Right ventricle myocardium inferior (tissue), 1 donor: ENCODE results near the gene AXIN1. TPM values are rescaled to one million over a fixed set of nuclear protein-coding genes. Genes with fewer than 3 reads are reported as not detected.

Experiments used
- ATAC-seq: fragments of 200-7000 bp; cut with Tn5 transposase; one replicate; pipeline ENCODE4 v1.9.1; 2020; ENCODE audit warnings: mild to moderate bottlenecking, moderate library complexity
- DNase-seq: peaks from one replicate; pipeline ENCODE4 v3.0.0; 2021; ENCODE audit errors: missing footprints
- intact Hi-C: fragments of 100-400 bp; cut with DNase I; formaldehyde crosslinking; loops from one replicate; pipeline ENCODE4 v1.11.0; 2022
- total RNA-seq: library from RNA; stranded (reverse); fragmentation: NEBNext Ultra II Directional; extraction: Animal tissue kit (Norgen Biotek cat#: 25700); gene quantifications from one replicate; pipeline ENCODE4 v1.2.1, GENCODE V29; 2021
- donor health status: DM: no; HTN: yes; CAD: no; lungs with severe emphysema.

The AXIN1 gene
- total RNA-seq, 1 donor from 2014 or later = 12.8 TPM

DNA sequence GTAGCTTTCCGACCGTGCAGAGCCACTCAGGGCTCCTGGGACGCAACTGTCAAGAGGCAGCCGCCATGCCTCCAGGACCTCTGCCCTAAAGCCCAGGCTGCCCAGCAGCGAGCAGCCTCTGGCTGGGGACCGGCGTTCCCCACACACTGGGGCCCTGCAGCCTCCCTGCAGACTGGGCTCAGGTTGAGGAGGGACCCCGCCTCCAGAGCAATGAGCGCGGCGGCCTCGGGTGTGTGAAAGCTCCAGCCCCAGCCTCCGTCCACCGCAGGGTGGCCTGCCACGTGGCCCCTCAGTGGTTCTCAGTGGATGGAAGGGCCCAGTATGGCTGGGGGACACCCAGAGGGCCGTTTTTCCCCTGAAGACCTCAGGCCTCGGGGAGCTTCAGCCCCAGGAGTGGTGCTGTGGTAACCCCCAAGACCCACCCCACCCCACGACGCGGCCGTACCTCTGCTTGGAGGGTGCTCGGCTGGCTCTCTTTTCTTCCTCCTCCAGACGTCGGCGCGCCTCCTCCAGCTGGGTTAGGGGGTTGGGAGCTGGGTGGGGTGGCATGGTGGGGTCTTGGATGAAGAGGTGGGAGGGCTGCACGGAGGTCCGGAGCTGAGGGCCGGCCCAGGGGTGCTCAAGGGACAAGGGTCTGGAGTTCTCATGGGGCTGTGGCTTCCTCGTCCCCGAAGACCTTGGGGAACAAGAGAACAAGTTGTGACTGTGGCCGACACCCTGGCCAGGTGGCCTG is 59.3 kb downstream of the AXIN1 start:
- ATAC-seq (no peak), DNase-seq (no peak)
- intact Hi-C loops = no loop called here

DNA sequence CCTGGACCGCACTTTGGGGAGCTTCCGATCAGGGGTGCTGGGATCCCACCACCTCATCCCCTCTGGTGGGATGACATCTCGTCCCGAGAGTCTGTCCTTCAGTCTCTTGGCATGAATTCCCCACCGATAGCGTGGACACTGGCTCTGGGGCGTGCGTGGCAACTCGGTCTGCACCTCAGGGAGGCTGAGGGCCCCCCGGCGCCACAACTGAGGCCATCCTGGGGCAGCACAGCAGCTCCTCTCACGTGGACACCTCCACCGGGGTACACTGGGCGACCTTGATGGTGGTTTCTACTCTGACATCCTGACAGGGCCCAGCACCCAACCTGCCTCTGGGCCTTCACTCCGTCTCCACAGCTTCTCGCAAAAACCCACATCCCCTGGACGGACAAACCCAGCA is 61.0 kb downstream of the AXIN1 start:
- DNase-seq (no peak), ATAC-seq (no peak)
- intact Hi-C loops = no loop called here

DNA sequence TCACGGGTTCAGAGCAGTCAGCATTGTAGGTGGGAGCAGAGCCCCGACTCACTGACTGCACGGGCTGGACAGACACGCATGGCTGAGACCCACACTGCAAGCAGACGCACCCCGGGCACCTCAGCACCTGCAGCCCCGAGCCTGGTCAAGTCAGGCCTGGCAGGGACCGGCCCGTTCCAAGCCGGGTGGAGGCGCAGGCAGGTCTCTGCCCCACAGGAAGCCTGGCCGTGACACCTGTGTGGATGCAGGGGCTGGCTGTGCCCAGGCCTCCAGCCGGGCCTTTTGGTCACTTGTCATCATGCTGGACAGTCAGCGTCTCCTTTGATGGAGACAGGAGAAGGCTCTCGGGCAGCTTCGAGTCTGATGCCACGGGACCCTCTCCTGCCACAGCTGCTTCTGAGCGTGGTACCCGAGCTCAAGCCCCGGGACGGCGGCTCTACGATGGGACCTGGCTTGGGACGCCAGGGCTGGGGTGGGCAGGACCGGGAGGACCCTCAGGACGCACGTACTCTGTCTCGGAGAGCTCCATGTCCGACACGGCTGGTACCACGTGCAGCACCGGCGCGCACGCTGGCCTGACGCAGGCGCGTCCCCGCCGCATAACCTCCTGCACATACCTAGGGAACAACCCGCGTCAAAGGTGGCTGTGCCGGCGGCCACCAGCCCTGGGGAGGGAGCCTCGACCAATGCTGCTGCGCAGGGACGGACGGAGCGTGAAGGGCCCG is 61.7 kb downstream of the AXIN1 start:
- DNase-seq = no peak
- ATAC-seq = no peak
- intact Hi-C loops = no loop called here

DNA sequence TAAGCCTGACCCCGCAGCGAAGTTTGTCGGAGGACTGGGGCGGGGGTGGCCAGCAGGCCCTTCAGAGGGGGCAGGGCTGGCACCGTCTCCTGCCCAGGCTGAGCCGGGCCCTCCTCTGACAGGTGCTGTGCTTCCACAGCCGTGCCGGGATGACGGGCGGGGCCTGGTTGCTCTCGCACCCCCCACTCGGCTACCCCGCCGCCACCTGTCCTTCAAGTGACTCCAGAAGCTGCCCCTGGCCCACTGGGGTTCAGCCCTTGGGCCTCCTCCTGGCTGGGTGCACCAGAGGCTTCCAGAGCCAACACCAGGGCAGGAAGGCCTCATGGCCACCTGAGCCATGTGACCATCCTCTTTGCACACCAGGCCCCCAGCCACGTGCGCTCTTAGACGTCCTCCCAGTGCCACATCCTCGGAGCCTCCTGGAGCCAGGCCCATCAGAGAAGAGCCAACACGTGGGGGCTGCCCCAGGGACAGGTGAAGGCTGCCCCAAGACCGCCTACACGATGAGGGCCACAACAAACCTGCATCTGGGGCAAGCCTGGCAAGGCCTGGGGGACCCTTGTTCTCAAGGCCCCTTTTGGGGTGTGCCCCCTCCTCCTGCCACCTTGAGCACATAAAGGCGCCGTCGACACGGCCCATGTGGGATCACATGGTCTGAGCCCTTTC is 62.4 kb downstream of the AXIN1 start:
- intact Hi-C loops = no loop called here
- ATAC-seq (no peak), DNase-seq (no peak)

DNA sequence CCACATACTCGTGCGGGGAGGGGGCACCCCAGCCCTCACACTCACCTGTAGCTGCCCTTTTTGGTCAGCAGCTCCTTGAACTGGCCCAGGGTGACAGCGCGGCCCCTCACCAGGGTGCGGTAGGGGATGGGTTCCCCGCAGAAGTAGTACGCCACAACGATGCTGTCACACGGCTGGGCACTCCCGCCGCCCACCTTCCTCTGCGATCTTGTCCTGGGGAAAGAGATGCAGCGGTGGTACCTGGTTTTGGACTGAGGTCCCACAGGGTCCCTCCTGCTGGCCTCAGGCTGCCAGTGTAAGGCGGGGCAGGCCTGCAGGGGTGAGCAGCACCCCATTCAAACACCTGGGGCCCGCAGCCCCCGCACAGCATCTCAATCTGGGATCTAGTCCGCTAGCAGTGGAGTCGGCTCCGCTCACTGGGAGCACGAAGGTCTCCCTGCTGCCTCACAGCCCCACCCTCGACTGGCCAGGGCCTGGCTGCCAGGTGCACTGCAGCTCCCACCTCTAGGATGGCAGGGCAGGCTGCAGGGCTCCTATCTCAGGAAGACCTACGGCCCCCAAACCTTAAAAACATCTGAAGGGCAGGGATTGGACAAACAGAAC is 63.0 kb downstream of the AXIN1 start:
- intact Hi-C loops = no loop called here
- DNase-seq = no peak
- ATAC-seq = no peak

DNA sequence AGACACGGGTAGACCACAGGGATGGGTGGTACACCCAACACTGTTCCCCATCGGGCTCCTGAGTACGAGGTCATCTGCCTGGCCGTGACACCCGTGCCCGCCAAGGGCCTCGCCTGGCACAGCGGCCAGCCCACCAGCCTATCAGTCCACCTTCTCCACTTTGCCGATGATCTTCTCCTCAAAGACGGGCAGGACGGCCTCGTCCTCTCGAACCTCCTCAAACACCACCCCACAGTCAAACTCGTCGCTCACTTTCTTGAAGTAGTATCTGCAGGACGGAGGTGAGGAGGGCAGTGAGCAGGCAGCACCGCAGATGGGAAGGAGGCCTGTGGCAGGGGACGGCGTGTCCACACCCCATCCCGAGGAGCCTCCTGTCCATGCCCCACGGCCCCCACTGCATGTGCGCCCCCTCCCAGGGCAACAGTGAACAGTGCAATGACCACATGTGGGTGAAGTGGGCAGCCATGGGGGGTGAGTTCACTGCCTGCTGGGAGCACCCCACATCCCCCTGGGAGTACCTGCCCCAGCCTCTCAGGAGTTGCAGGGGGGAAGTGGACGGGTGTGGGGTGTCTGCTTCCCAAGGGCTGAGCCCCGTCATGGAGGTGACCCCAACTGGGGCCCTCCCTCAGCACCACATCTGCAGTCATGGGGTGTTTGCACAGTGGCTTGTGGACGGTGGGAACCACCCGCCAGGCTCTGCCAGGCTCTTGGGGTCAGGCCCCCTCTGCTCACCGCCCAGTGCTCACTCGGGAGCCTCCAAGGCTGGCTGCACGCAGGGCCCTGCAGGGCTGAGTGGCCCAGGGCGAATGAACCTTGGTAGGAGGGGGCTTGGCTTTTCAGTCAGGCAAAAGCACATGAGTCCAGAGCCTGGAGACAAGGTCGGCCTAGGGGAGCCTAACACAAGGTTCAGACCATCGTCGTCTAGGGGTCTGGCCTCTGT is 64.3 kb downstream of the AXIN1 start:
- intact Hi-C loops = no loop called here
- no peak for DNase-seq
- ATAC-seq = no peak

DNA sequence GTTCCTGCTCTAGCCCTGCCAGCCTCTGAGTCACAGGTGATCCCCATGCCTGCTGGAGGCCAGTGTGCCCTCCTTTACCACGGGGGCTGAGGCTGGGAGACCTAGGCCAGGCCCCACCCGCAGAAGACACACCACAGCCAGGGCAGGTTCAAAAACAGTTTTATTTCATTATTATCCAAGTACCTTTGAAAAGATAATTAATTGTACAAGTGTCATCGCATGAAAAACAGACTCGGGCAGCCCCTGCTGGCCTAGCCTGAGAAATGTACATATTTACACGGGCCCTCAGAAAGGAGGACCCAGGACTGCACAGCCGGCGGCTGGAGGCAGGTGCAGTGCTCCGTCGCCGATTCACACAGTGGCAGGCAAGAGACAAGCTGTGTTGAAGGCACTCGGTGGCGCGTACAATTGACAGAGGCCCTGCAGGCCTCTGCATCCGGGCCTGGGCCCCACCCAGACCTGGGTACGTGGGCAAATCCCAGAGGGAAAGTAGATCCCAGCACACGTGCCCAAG is 65.2 kb downstream of the AXIN1 start:
- DNase-seq = no peak
- no peak for ATAC-seq
- intact Hi-C loops = no loop called here

DNA sequence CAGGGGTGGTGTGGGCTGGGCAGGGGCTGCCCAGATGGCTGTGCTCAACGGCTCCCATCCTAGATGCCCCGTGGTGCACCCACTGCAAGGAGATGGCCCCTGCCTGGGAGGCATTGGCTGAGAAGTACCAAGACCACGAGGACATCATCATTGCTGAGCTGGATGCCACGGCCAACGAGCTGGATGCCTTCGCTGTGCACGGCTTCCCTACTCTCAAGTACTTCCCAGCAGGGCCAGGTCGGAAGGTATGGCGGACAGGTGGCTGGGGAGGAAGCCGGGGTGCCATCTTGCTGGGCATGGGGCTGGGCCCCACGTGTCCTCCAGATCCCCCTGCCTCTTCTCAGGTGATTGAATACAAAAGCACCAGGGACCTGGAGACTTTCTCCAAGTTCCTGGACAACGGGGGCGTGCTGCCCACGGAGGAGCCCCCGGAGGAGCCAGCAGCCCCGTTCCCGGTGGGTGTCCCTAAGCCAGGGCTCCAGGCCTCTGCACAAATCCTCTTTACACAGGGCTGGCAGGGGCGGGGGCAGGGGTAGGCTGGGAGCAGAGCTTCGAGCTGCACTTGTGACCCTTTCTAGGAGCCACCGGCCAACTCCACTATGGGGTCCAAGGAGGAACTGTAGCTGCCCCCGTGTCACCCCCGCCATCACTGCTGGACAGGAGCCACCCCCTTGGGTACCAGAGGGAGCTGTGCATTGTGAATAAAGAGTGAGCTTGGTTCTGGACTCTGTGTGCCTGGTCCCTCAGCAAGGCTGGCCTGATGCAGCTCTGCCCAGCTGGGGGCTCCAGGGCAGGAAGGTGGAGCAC is 65.8 kb downstream of the AXIN1 start:
- no peak for DNase-seq

DNA sequence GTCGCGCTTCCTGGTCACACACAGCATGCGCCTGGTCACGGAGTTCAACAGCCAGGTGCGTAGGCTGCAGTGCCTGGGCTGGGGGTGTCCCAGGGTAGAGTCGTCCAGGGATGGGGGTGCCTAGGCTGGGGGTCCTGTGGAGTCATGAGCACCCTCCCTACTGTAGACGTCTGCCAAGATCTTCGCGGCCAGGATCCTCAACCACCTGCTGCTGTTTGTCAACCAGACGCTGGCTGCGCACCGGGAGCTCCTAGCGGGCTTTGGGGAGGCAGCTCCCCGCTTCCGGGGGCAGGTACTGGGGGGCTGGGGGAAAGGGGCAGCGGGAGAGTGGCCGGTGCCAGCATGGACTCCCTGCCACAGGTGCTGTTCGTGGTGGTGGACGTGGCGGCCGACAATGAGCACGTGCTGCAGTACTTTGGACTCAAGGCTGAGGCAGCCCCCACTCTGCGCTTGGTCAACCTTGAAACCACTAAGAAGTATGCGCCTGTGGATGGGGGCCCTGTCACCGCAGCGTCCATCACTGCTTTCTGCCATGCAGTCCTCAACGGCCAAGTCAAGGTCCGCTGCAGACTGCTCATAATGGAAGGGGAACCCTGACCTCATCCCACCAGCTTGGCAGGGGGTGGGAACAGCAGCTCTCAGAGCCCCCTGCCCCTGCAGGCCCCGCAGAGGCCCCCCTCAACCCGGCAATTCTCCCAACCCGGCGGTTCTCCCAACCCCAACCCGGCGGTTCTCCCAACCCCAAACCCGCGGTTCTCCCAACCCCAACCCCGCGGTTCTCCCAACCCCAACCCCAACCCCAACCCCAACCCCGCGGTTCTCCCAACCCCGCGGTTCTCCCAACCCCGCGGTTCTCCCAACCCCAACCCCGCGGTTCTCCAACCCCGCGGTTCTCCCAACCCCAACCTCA is 67.1 kb downstream of the AXIN1 start:
- no peak for DNase-seq
- intact Hi-C loops = no loop called here
- no peak for ATAC-seq

More for the DNA sequence above, 65.8 kb downstream of the AXIN1 start:
- no peak for ATAC-seq
- intact Hi-C loops = no loop called here

DNA sequence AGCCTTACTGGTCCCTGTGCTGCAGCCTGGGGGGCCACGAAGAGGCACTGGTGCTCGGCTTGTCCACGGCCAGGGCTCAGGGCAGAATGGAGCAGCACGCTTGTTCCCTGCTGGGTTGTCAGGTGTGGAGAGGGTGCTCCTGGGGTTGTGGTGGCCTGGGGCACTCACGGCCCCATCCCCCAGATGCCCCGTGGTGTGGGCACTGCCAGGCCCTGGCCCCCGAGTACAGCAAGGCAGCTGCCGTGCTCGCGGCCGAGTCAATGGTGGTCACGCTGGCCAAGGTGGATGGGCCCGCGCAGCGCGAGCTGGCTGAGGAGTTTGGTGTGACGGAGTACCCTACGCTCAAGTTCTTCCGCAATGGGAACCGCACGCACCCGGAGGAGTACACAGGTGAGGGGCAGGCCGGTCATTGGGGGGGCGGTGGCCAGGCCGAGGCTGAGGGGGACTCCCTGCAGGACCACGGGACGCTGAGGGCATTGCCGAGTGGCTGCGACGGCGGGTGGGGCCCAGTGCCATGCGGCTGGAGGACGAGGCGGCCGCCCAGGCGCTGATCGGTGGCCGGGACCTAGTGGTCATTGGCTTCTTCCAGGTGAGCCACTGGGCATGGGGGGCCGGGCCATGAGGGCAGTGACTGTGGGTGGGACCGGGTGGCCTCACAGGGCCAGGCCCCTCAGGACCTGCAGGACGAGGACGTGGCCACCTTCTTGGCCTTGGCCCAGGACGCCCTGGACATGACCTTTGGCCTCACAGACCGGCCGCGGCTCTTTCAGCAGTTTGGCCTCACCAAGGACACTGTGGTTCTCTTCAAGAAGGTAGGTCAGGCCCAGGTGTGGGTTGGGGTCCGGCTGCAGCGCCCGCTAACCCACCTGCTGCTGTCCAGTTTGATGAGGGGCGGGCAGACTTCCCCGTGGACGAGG is 68.1 kb downstream of the AXIN1 start:
- ATAC-seq (no peak), DNase-seq (no peak)
- intact Hi-C loops = no loop called here

DNA sequence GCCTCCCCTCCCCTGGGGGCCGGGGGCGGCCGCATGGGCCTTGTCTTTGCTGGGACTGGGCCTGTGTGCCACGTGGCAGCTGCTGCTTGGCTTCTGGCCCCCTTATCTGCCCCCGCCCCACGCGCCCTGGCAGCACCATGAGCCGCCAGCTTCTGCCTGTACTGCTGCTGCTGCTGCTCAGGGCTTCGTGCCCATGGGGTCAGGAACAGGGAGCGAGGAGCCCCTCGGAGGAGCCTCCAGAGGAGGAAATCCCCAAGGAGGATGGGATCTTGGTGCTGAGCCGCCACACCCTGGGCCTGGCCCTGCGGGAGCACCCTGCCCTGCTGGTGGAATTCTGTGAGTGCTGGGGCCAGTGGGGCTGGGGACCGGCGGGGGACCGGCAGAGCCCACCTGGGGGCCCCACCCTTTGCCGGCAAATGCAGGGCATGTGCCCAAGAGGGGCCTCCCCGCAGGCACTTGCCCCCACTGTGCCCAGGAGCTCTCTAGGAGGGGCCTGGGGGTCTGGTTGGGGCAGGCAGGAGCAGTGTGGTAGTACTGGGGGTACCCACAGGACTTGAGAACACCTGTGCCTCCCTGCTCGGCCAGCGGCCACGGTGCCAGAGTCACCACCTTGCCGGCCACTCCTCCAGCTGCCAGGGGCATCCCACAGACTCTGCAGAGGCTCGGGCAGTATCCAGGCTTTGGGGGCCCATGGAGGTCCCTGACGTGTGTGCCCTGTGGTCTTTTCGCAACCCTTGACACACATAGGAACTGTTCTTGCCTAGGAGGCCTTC is 69.3 kb downstream of the AXIN1 start, which contains the start of gene PDIA2:
TSS of gene PDIA2 (plus strand) at position 132 of the 773 bp plus-strand sequence. CDS start at position 138, 6 bp downstream.
- no peak for DNase-seq
- no peak for ATAC-seq
- intact Hi-C loops = no loop called here

DNA sequence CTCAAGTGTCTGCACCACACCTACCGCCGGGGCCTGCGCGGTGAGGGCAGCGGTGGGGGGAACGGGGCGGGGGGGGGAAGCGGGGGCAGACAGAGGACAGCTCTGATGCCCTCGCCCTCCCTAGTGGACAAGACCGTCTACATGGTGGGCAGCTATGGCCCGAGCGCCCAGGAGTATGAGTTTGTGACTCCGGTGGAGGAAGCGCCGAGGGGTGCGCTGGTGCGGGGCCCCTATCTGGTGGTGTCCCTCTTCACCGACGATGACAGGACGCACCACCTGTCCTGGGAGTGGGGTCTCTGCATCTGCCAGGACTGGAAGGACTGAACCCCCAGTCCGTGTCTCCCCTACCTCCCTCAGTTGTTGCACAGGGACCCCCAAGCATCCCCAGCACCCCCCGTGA is 70.0 kb downstream of the AXIN1 start:
- no peak for ATAC-seq
- no peak for DNase-seq
- intact Hi-C loops = no loop called here

DNA sequence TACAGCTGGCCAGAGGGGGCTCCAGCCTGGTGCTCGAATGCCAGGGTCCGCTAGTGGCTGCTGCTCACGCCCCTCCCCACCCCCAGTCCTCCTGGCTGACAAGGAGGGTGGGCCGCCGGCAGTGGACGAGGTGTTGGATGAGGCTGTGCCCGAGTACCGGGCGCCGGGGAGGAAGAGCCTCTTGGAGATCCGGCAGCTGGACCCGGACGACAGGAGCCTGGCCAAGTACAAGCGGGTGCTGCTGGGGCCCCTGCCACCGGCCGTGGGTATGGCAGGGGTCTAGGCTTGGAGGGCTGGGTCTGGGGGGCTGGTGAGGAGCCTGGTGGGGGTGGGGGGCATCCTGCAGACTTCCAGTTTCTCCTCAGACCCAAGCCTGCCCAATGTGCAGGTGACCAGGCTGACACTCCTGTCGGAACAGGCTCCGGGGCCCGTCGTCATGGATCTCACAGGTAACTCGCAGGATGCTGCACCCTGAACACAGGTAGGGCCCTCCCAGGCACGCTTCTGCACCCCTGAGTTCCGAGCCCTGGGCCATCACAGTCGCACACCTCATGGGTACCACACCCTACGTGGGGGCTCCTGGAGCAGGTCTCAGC is 70.8 kb downstream of the AXIN1 start:
- no peak for DNase-seq
- ATAC-seq = no peak
- intact Hi-C loops = no loop called here

DNA sequence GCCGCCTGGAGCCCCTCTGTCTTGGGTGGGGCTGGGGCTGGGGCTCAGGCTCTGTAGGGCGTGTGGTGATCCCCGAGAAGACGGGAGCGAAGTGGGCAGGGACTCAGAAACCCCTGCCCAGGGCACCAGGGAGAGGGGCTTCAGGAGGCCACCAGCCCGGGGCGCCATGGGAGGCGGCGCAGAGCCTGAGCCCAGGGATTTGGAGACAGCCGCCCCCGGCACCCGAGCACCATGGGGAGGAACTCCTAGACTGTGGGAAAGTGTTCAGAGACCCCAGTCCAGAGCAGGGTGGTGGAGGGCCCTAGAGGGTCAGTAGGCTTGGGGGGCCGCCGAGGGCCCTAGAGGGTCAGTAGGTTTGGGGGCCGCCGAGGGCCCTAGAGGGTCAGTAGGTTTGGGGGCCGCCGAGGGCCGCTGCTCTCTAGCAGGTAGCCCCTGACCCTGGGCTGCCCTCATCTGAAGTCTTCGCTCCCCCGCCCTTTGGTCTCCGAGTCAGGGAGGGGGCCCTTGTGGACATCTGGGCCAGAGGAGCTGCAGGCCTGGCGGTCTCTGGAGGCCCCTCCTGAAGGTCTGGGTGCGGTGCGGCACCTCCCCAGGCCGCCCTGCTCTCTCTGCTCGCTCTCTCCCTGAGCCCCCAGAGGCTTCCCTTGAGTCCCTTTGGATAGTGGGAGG is 71.4 kb downstream of the AXIN1 start:
- intact Hi-C loops = no loop called here
- DNase-seq (no peak), ATAC-seq (no peak)
